Astrocyte (in vitro differentiated cells and primary cell): Measurements from ENCODE around the gene ATP10A.

ENCODE experiments used
- CTCF ChIP-seq: IDR thresholded peaks from 2 replicates; pipeline ENCODE4 v1.5.1; 2011; ENCODE audit warnings: low read depth, mild to moderate bottlenecking, inconsistent platforms, low read length, moderate library complexity; ENCODE audit not compliant: insufficient read depth
- EZH2 ChIP-seq: IDR thresholded peaks from 2 replicates; pipeline ENCODE4 v1.6.1; 2012; ENCODE audit warnings: mild to moderate bottlenecking, low read length, inconsistent platforms; ENCODE audit not compliant: insufficient read depth

- TF ChIP-seq CTCF (no peak), EZH2 (no peak)
These were observed 50.3 kb downstream of the ATP10A start for GRCh38 chr15:25812845-25813244.
